Measurements from ENCODE around the gene TPR.
A peak's percentile ranks its signal among the peaks of the same experiment; 100 is the strongest.
"Not testable (repeated sequence)": the region's sequence is repeated elsewhere in the genome, so short reads cannot be mapped to it uniquely, and the experiment has no call there.

Gene TPR

GRCh38 chr1:186375152-186375928 lies at the start of gene TPR, which contains the start of gene ODR4:
Gene TPR (minus strand): TSS chr1:186375253. CDS start chr1:186375028, 225 bp downstream.
Gene ODR4 (plus strand): TSS chr1:186375838. CDS start chr1:186379786, 3,948 bp downstream.
- peak; percentile 99 for DNase-seq
- in situ Hi-C loops (cut with HindIII; ENCODE audit: low pct_ligation_motif_present, low pct_unique_long_range_greater_than_20kb, low sequenced_read_pairs), result no loop called here

DNA sequence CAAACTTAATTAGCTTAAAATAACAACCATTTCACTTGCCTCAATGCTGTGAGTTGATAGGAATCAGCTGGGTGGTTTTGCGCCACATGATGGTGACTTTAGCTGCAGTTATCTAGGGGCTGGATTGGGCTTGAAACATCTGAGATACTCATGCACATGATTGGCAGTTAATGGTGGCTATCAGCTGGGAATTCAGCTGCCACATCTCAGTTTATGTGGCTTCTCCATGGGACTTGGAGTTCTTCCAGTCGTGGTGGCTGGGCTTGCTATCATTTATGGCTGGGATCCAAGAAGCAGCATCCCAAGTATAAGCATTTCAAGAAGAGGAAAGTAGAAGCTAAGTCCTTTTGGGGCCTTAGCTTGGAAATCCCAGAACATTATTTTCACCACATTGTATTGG lies 49.5 kb upstream of the TPR start:
- in situ Hi-C loops (cut with HindIII; ENCODE audit: low pct_ligation_motif_present, low pct_unique_long_range_greater_than_20kb, low sequenced_read_pairs), result no loop called here
- DNase-seq, result no peak

GRCh38 chr1:186421446-186421845 lies 46.4 kb upstream of the TPR start:
- in situ Hi-C loops (cut with HindIII; ENCODE audit: low pct_ligation_motif_present, low pct_unique_long_range_greater_than_20kb, low sequenced_read_pairs), result no loop called here
- no peak for DNase-seq

DNA sequence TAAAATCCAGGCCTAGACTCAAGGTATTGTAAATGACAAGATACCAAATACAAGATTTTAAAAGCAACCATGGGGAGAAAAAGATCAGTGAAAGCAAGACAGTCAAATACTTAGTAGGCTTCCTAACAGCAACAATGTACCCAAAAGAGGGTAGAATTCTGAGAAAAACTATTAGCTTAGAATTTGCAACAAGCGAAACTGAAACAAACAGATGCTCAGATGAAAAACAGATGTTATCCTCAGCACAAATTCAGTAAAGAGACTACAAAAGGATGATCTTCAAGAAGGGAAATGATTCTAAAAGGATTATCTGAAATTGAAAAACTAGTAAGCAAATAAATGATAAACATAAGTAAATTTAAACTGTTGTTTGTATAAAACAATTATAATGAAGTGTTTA lies 45.9 kb upstream of the TPR start:
- in situ Hi-C loops (cut with HindIII; ENCODE audit: low pct_ligation_motif_present, low pct_unique_long_range_greater_than_20kb, low sequenced_read_pairs), result no loop called here
- DNase-seq, result no peak

DNA sequence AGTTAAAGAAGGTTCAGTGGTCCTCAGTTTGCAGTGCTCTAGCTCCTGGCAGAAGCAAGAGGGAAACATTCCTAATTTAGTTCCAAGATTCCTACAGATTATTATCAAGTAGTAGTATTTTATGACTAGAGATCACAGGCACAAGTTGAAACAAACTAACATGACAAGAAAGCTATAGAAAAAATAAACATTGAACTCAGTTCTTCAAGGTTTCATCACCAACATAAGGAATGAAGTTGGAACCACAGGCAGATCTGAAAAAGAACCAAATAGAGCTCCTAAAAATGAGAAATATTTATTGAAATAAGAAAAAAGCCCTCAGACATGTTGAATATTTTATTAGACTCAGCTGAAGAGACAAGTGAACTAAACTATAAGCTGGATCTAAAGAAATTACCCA lies 45.3 kb upstream of the TPR start:
- in situ Hi-C loops (cut with HindIII; ENCODE audit: low pct_ligation_motif_present, low pct_unique_long_range_greater_than_20kb, low sequenced_read_pairs), result no loop called here
- no peak for DNase-seq

DNA sequence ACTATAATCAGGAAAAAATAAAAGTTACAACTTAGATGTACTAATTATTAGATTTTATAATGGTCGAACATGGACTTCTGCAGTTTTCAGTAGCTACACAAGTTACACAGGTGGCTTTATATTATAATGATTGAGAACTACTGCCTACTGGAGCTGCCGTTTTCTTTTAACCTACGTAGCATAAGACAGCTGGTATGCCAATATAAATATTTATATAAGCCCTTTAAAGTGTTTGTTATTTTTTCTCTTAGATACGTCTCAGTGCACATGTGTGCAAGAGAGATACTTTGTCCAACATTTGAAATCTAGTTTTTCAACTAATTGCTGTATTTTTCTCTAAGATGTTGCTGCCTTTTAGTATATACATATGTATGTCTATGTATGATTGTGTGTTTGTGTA lies 43.5 kb upstream of the TPR start:
- in situ Hi-C loops (cut with HindIII; ENCODE audit: low pct_ligation_motif_present, low pct_unique_long_range_greater_than_20kb, low sequenced_read_pairs), result no loop called here
- no peak for DNase-seq

- no peak for DNase-seq
- in situ Hi-C loops (cut with HindIII; ENCODE audit: low pct_ligation_motif_present, low pct_unique_long_range_greater_than_20kb, low sequenced_read_pairs), result no loop called here
Observed at GRCh38 chr1:186413319-186413718, 38.3 kb upstream of the TPR start.

- in situ Hi-C loops (cut with HindIII; ENCODE audit: low pct_ligation_motif_present, low pct_unique_long_range_greater_than_20kb, low sequenced_read_pairs), result no loop called here
- no peak for DNase-seq
Observed at GRCh38 chr1:186409091-186409490, 34.0 kb upstream of the TPR start.

GRCh38 chr1:186404454-186405051 lies 29.5 kb upstream of the TPR start:
- DNase-seq, result peak; percentile 57
- in situ Hi-C loops (cut with HindIII; ENCODE audit: low pct_ligation_motif_present, low pct_unique_long_range_greater_than_20kb, low sequenced_read_pairs), result no loop called here

DNA sequence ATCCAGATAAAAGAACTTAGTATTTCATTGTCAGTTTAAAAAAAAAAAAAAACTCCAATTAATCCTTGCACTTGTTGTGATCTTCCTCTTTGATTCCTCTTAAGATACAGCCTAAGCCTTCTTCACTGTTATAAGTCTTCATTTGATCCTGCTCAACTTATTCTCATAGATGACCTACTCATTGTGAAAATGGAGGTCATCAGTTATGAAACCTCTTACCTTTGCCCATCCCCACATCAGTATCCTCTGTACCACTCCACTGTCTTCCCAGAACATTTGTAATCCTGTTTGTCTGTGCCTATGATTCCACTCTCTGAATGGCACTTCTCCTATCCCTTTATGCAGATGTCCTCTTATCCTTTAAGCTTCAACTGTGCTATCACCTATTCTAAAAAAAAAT lies 28.6 kb upstream of the TPR start:
- in situ Hi-C loops (cut with HindIII; ENCODE audit: low pct_ligation_motif_present, low pct_unique_long_range_greater_than_20kb, low sequenced_read_pairs), result no loop called here
- no peak for DNase-seq

DNA sequence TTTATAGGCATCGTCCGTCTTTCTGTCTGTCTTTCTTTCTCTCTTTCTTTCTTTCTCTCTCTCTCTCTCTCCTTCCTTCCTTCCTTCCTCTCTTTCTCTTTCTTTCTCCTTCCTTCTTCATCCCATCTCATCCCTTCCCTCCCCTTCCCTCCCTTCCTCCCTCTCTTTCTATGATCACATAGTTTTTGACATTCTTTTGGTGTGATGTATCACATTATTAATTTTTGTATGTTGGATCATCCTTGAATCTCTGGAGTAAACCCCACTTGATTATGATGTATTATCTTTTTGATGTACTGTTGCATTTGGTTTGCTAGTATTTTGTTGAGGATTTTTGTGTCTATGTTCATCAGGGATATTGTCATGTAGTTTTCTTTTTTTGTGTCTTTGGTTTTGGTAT lies 26.4 kb upstream of the TPR start:
- in situ Hi-C loops (cut with HindIII; ENCODE audit: low pct_ligation_motif_present, low pct_unique_long_range_greater_than_20kb, low sequenced_read_pairs); DNase-seq: not testable (repeated sequence)

GRCh38 chr1:186392711-186393110 lies 17.7 kb upstream of the TPR start:
- DNase-seq; in situ Hi-C loops (cut with HindIII; ENCODE audit: low pct_ligation_motif_present, low pct_unique_long_range_greater_than_20kb, low sequenced_read_pairs): not testable (repeated sequence)

DNA sequence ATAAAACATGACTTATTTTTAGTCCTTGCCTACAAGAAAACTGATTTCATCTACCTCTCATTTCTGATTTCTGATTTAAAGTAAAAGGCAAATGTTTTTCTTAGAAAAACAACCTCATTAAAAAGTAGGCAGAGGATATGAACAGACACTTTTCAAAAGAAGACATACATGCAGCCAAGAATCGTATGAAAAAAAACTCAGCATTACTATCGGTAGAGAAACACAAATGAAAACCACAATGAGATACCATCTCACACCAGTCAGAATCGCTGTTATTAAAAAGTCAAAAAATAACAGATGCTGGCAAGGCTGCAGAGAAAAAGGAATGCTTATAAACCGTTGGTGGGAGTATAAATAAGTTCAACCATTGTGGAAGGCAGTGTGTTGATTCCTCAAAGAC lies 16.8 kb upstream of the TPR start:
- in situ Hi-C loops (cut with HindIII; ENCODE audit: low pct_ligation_motif_present, low pct_unique_long_range_greater_than_20kb, low sequenced_read_pairs), result no loop called here
- DNase-seq, result no peak

GRCh38 chr1:186390925-186391324 lies 15.9 kb upstream of the TPR start:
- no peak for DNase-seq
- in situ Hi-C loops (cut with HindIII; ENCODE audit: low pct_ligation_motif_present, low pct_unique_long_range_greater_than_20kb, low sequenced_read_pairs), result no loop called here

DNA sequence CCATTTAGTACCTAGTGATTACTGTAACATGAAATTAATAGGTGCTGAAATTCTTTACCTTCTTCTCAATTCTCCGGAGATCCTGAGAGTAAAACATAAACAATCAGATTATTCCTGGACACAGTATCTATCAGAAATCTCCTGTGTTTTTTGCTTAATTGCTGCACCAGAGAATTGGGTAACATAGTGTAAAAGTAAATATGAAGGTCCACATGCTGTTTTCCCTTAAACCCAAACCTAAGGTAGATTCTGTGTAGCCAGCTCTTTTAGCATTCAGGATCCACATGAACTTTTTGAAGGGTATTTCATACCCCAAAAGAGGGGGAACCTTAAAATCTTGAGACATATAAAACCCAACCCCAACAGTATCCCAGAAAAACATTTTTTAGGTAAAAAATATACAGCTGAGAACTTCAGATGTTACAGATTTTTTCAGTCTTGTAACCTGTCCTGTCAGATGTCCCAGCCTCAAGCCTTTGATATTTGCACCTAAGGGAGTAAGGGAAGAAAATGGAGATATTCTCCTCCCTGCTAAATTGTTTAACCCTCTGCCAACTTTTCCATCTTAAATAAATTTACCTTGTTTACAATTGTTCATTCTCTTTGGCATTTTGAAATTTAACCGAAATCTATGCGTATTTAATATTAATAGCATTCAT lies 11.8 kb upstream of the TPR start:
- in situ Hi-C loops (cut with HindIII; ENCODE audit: low pct_ligation_motif_present, low pct_unique_long_range_greater_than_20kb, low sequenced_read_pairs), result no loop called here
- no peak for DNase-seq

- in situ Hi-C loops (cut with HindIII; ENCODE audit: low pct_ligation_motif_present, low pct_unique_long_range_greater_than_20kb, low sequenced_read_pairs), result no loop called here
- DNase-seq, result no peak
Observed at GRCh38 chr1:186375929-186376319, 871 bp upstream of the TPR start.

DNA sequence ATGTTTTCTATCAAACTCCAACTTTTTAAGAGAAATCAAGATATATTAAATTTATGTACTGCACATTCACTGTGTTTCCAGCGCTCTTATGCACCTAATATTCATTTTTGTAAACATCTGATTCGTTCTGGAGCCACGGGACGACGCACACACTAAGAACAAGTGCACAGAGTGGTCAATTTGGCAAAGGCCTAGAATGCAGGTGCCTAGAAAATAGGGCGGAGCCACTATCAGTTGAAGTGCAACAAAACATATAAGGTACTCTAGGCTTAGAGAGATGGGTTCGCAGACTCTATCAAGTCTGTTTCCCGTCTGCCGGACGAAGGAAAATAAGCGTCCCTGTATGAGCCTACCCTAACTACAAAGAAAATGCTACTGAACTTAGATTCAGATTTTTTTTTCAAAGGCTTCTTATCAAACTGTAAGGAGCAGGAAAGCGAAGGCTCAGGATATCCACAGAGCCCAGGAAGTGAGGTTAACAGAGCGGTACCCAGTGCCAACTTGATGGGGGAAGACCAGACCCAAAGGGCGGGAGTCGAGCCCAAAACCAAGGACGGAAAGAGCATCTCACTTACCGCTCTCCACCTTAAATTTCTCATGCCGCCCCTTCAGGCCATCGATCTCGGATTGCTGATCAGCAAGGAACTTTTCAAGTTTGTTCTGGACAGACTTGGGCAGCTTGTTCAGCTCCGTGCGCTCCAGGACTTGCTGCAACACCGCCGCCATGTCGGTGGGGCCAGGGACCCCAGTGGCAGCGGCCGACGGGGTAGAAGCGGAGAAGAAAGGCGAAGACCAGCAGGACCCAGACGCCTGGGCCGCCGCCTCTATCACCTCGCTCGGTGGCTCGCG lies 526 bp downstream of the TPR start:
- DNase-seq, result peak; percentile 60
- in situ Hi-C loops (cut with HindIII; ENCODE audit: low pct_ligation_motif_present, low pct_unique_long_range_greater_than_20kb, low sequenced_read_pairs), result no loop called here

DNA sequence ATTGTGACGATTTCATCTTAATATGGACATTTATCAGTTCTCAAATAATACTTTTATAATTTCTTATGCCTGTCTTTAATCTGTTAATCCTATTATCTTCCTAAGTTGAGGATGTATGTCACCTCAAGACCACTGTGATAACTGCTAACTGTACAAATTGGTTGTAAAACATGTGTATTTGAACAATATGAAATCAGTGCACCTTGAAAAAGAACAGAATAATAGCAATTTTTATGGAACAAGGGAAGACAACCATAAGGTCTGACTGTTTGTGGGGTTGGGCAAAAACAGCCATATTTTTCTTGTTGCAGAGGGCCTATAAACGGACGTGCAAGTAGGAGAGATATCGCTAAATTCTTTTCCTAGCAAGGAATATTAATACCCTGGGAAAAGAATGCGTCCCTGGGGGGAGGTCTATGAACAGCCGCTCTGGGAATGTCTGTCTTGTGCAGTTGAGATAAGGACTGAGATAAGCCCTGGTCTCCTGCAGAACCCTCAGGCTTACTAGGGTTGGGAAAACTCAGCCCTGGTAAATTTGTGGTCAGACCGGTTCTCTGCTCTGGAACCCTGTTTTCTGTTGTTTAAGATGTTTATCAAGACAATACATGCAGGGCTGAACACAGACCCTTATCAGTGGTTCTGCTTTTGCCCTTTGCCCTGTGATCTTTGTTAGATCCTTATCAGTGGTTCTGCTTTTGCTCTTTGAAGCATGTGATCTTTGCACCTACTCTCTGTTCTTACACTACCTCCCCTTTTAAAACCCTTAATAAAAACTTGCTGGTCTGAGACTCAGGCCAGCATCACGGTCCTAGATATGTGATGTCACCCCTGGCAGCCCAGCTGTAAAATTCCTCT lies 27.0 kb downstream of the TPR start:
- DNase-seq, result not testable (repeated sequence)

More for the DNA sequence above, 27.0 kb downstream of the TPR start:
- in situ Hi-C loops (cut with HindIII; ENCODE audit: low pct_ligation_motif_present, low pct_unique_long_range_greater_than_20kb, low sequenced_read_pairs), result not testable (repeated sequence)

Measured in ACHN (cell line).